Measurements from ENCODE around the gene SPEG. TPM values are rescaled to one million over a fixed set of nuclear protein-coding genes. Genes with fewer than 3 reads are reported as not detected.
A peak's percentile ranks its signal among the peaks of the same experiment; 100 is the strongest.

The SPEG gene
- total RNA-seq, 2 donors from 2014 or later = 2.9 to 3.6 TPM

GRCh38 chr2:219526320-219527075 lies 91.9 kb downstream of the SPEG start:
- no peak for DNase-seq
- Histone ChIP-seq H3K4me1 (peaks cover 23% of the 10 kb centered on the region), H3K27ac (no peak overlapping the region), H3K4me3 (no peak overlapping the region), H3K36me3 (replicated peaks in 1 of 2; ENCODE audit: insufficient read depth in 1 of 2, low read depth in 2 of 2) (no peaks in the 10 kb centered on the region), H3K9me3 (no peaks in the 10 kb centered on the region), H3K27me3 (peaks cover 0 to 33% of the 10 kb centered on the region in 2 donors)
- intact Hi-C loops (cut with DNase I) = loop anchor here (5.0 kb wide), 2 partner anchors 49 to 119 kb away; no protein-coding TSS in a partner anchor
- TF ChIP-seq CTCF (IDR thresholded peaks at IDR 0.05) = no peak
- TF ChIP-seq POLR2A (IDR thresholded peaks at IDR 0.05) = no peak
- 45 to 46% methylated on average over 10 to 11 of the region's 11 CpGs for WGBS, 2 donors
- ATAC-seq = no peak

GRCh38 chr2:219527076-219527394 lies 92.4 kb downstream of the SPEG start:
- Histone ChIP-seq H3K36me3 (replicated peaks in 1 of 2; ENCODE audit: insufficient read depth in 1 of 2, low read depth in 2 of 2) (no peaks in the 10 kb centered on the region), H3K9me3 (no peaks in the 10 kb centered on the region), H3K27ac (no peak overlapping the region), H3K4me3 (no peak overlapping the region), H3K4me1 (peaks cover 23% of the 10 kb centered on the region), H3K27me3 (peaks cover 0 to 33% of the 10 kb centered on the region in 2 donors)
- DNase-seq (peak in 3 of 4 donors; percentile 60 to 66 (median 66)), ATAC-seq (peak; percentile 41)
- WGBS, 2 donors = 23% methylated on average over 6 of the region's 6 CpGs; no CpG with 5 or more reads in 1 of the 2 donors
- no peak for TF ChIP-seq CTCF (IDR thresholded peaks at IDR 0.05)
- no peak for TF ChIP-seq POLR2A (IDR thresholded peaks at IDR 0.05)
- intact Hi-C loops (cut with DNase I) = loop anchor here (5.0 kb wide), 2 partner anchors 50 to 120 kb away; no protein-coding TSS in a partner anchor

GRCh38 chr2:219527472-219527871 lies 92.8 kb downstream of the SPEG start:
- TF ChIP-seq CTCF (IDR thresholded peaks at IDR 0.05) (no peak), POLR2A (IDR thresholded peaks at IDR 0.05) (no peak)
- Histone ChIP-seq H3K27ac (no peak overlapping the region), H3K36me3 (replicated peaks in 1 of 2; ENCODE audit: insufficient read depth in 1 of 2, low read depth in 2 of 2) (no peaks in the 10 kb centered on the region), H3K4me3 (no peak overlapping the region), H3K27me3 (peaks cover 0 to 30% of the 10 kb centered on the region in 2 donors), H3K4me1 (peaks cover 22% of the 10 kb centered on the region), H3K9me3 (no peaks in the 10 kb centered on the region)
- intact Hi-C loops (cut with DNase I) = loop anchor here (5.0 kb wide), 2 partner anchors 50 to 120 kb away; no protein-coding TSS in a partner anchor
- WGBS, 2 donors = 23 to 29% methylated on average over 5 of the region's 5 CpGs
- ATAC-seq (no peak), DNase-seq (no peak)

- TF ChIP-seq CTCF (IDR thresholded peaks at IDR 0.05) = peak; percentile 92 to 99 (median 98)
- no peak for TF ChIP-seq POLR2A (IDR thresholded peaks at IDR 0.05)
- Histone ChIP-seq H3K4me3 (no peak overlapping the region), H3K27me3 (peaks cover 0 to 16% of the 10 kb centered on the region in 2 donors), H3K9me3 (no peaks in the 10 kb centered on the region), H3K27ac (no peak overlapping the region), H3K36me3 (replicated peaks in 1 of 2; ENCODE audit: insufficient read depth in 1 of 2, low read depth in 2 of 2) (no peaks in the 10 kb centered on the region), H3K4me1 (peaks cover 14% of the 10 kb centered on the region)
- 13 to 35% methylated on average over 9 to 21 of the region's 21 CpGs for WGBS, 2 donors
- peak; percentile 97 for ATAC-seq
- intact Hi-C loops (cut with DNase I) = loop anchor here (5.0 kb wide), 1 partner anchor 33 kb away; the partner anchor contains the start of gene GMPPA
- DNase-seq = peak; percentile 81 to 86 (median 82)
Observed at GRCh38 chr2:219530048-219530963, 95.7 kb downstream of the SPEG start.

Data from body of pancreas (tissue), 4 donors.